ENCODE results near the gene NCBP3. TPM values are rescaled to one million over a fixed set of nuclear protein-coding genes. Genes with fewer than 3 reads are reported as not detected.

The NCBP3 gene
- total and polyA plus RNA-seq, 9 of the 15 experiments (the other 6 are each of a cell fraction or from before 2014, with no cell fraction given): 3.1 to 25.5 (median 20.5) TPM

DNA sequence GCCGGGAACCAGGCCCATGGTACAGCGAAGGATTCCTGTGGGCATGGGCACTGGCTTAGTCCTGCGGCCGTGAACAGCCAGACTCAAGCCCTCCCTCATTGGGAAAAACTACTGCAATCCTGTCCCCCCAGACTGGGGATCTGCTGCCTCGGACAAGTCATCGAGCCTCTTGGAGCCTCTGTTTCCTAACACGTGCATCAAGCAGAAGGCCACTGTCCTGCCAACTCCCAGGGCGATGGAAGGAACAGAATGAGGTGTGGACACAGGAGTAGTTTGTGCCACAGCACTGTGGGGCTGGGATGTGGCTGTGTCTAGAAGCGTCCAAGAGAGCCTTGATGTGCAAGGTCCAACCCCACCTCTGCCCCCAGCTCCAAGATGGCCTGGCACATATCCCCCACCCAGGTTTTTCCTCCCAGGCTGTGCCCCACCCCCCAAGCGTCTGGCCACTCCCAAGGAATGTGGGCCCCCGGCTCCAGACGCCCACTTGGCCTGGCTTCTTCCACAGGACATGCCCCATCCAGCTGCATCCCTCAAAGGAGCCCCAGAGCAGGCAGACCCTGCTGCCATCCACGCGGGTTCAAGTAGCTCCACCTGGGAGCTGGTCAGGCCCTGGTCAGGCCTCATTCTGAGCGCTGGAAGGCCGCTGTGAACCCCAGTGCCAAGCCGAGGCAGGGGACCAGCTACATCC is 43.4 kb upstream of the NCBP3 start:
- no peaks in the 10 kb centered on the region for H3K9me1 ChIP-seq (ENCODE audit: control insufficient read depth, insufficient read depth, low read length)
- ChIA-PET CTCF (ENCODE audit: low intra/inter-chr PET ratio) (no interaction called here), POLR2A (interaction anchor here (0.9 to 1.1 kb wide), 3 partner anchors 11 to 33 kb away, joined by 3 to 4 read pairs (median 3); no protein-coding TSS in a partner anchor)
- H3K9me3 ChIP-seq (replicated peaks; ENCODE audit: control insufficient read depth, insufficient read depth, low read depth, low read length): no peaks in the 10 kb centered on the region
- DNase-seq (ENCODE audit: extremely low read depth in 1 of 4, low spot score in 3 of 4) (no peak), ATAC-seq (no peak), FAIRE-seq (no peak)
- BruUV-seq (replicated peaks): no TSS peak
- H3K27me3 ChIP-seq (ENCODE audit: control insufficient read depth in 2 of 2, insufficient read depth in 2 of 2, low read length in 2 of 2): no peaks in the 10 kb centered on the region
- peak overlapping the region; percentile 87; the same call in 2 of the 3 replicates for H3K27ac ChIP-seq (ENCODE audit: extremely low read depth, low read depth, low read length)
- in situ Hi-C loops (cut with MboI) (no loop called here), intact Hi-C loops (cut with micrococcal nuclease) (no loop called here)
- peak overlapping the region; percentile 79 to 92; a peak in 3 of 4 replicates for H3K9ac ChIP-seq (ENCODE audit: insufficient read depth in 1 of 2, low read depth in 2 of 2, low read length in 2 of 2)
- no peaks in the 10 kb centered on the region for H4K20me1 ChIP-seq (replicated peaks; ENCODE audit: control insufficient read depth, insufficient read depth, low read length)
- H3K4me3 ChIP-seq: no peak overlapping the region
- WGBS (ENCODE audit: insufficient coverage, low coverage, missing lambda C conversion rate): 82% methylated on average over 8 of the region's 17 CpGs
- peaks cover 8% of the 10 kb centered on the region; the same call in 1 of the 3 replicates for H3K36me3 ChIP-seq (ENCODE audit: control insufficient read depth, insufficient read depth, low read length)
- H3K79me2 ChIP-seq (ENCODE audit: control insufficient read depth, insufficient read depth, low read length): peaks cover 36% of the 10 kb centered on the region
- no peak overlapping the region; the same call in 1 of the 2 replicates for H3K4me2 ChIP-seq (ENCODE audit: insufficient read depth, low read length)
- TF ChIP-seq, protein P1, sequence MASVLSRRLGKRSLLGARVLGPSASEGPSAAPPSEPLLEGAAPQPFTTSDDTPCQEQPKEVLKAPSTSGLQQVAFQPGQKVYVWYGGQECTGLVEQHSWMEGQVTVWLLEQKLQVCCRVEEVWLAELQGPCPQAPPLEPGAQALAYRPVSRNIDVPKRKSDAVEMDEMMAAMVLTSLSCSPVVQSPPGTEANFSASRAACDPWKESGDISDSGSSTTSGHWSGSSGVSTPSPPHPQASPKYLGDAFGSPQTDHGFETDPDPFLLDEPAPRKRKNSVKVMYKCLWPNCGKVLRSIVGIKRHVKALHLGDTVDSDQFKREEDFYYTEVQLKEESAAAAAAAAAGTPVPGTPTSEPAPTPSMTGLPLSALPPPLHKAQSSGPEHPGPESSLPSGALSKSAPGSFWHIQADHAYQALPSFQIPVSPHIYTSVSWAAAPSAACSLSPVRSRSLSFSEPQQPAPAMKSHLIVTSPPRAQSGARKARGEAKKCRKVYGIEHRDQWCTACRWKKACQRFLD (CRISPR knock-in tag; IDR thresholded peaks at IDR 0.05): no peak
- no peak for TF ChIP-seq ZNF12 (CRISPR knock-in tag; IDR thresholded peaks at IDR 0.05)
- no peak for TF ChIP-seq PCBP2 (IDR thresholded peaks at IDR 0.05; ENCODE audit: low read depth, low read length, poor library complexity, severe bottlenecking)
- TF ChIP-seq CCNT2 (IDR thresholded peaks at IDR 0.05; ENCODE audit: borderline replicate concordance, extremely low read depth, insufficient read length, low read depth, low read length): no peak
- no peak for TF ChIP-seq RBFOX2 (IDR thresholded peaks at IDR 0.05; ENCODE audit: low read depth, low read length)
- TF ChIP-seq GATA2 (CRISPR knock-in tag; IDR thresholded peaks at IDR 0.05): no peak
- no peak for TF ChIP-seq ZNF586 (CRISPR knock-in tag; conservative IDR thresholded peaks at IDR 0.05)
- no peak for TF ChIP-seq ZNF354B (CRISPR knock-in tag; IDR thresholded peaks at IDR 0.05)
- TF ChIP-seq, protein P2, sequence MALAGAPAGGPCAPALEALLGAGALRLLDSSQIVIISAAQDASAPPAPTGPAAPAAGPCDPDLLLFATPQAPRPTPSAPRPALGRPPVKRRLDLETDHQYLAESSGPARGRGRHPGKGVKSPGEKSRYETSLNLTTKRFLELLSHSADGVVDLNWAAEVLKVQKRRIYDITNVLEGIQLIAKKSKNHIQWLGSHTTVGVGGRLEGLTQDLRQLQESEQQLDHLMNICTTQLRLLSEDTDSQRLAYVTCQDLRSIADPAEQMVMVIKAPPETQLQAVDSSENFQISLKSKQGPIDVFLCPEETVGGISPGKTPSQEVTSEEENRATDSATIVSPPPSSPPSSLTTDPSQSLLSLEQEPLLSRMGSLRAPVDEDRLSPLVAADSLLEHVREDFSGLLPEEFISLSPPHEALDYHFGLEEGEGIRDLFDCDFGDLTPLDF (CRISPR knock-in tag; IDR thresholded peaks at IDR 0.05): no peak
- TF ChIP-seq ARHGAP35 (IDR thresholded peaks at IDR 0.05; ENCODE audit: partially characterized antibody): no peak
- no peak overlapping the region for H2AFZ ChIP-seq (ENCODE audit: low read depth, low read length)
- H3K4me1 ChIP-seq (replicated peaks in 1 of 2; ENCODE audit: control insufficient read depth in 2 of 2, insufficient read depth in 2 of 2, low read length in 2 of 2): peaks cover 33 to 74% of the 10 kb centered on the region in 2 experiments
